Activated CD4-positive, alpha-beta T cell treated with anti-CD3 and anti-CD28 coated beads, Interleukin-2, amount 50 U/mL, for 24 hours (primary cell): ENCODE results near the gene COG3.

Experiments used
- DNase-seq, 2 donors: peaks; one replicate each; pipeline ENCODE4 v3.0.0-alpha.2; 2020; ENCODE audit warnings: low read depth in 1 of 2, low spot score in 1 of 2

COG3 gene

DNA sequence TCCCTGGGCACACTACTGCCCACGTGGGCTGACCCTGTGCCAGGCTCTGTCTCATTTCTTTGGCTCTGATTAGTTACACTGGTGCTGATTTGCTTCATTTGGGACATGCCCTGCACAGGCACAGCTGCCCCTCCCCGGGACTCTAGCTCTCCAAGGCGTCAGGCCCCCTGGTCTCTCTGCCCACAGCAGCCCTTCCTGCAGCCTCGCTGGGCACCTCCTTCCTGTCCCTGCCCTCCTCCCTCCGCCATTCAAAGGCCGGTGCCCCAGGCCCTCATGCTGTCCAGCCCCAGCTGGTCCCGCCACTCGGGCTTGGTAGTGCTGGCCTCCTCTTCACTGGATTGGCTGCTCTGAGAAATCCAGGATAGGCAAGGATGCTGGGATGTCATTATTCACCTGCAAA lies 77.7 kb downstream of the COG3 start:
- no peak for DNase-seq

- no peak for DNase-seq
These were observed 78.1 kb downstream of the COG3 start for GRCh38 chr13:45542878-45543277.

GRCh38 chr13:45544520-45544919 lies 79.8 kb downstream of the COG3 start:
- DNase-seq, result no peak

GRCh38 chr13:45545686-45546409 lies 81.1 kb downstream of the COG3 start:
- no peak for DNase-seq

DNA sequence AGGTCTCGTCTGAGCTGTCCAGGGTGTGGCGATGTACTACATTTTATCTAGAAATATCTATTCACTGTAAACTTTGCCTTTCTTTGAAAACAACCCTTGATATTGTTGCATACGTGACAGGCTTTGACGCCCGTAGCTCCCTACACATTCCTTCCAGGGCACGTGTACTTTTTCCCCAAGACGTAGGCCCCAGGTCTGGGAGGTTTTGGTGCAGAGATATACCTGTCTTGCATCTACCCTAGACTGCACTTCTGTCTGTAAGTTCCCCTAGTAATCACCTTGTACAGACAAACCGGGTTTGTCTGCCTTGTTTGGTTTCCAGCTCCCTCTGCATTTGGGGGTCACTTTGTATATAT lies 81.6 kb downstream of the COG3 start:
- DNase-seq, result no peak

DNA sequence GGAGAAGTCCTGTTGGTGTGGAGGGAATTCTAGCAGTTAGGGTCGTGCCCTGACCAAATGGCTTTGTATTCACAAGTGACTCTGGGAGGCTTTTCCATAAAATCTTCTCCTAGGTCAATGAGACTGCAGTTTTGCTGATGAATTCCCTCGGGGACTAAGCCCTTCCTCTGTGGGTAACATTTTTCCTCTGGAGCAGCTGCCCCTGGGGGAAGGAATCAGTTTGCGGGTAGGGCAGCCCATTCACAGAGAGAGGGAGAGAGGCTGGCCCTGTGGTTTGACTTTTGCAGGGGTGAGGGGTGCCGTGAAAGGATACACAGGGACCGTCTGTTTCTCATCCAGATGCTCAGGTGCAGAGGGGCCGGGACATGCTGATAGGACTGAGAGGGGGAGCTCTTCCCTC lies 83.5 kb downstream of the COG3 start:
- DNase-seq, result no peak

GRCh38 chr13:45554604-45555109 lies 89.9 kb downstream of the COG3 start:
- DNase-seq, result no peak

DNA sequence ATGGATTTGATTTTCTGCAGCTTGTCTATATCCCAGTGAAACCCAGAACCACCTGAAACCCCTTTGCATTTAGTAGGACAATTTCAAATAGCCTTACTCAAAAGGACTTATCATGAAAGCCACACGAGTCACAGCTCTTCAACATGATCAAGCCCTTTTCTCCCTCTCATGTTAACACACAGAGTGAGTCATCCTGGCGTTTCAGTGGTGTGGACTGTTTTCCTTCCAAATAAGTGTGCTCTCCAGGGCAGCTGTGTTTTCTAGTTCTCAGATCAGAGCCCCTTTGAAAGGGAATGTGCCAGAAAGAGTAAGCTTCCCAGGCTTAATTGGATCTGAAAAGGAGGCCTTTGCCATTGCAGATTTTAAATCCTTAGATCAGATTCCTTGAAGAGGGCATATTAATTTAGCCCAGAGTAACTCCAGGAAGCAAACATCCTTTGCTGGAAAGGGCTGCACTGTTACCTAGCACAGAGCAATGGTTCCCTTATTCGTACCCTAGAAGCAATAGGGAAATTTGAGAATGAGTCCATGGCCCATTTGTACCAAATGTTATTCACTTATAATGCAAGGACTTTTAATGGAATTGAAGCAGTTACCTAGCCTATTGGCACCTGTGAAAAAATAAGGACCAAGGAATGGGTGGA lies 99.5 kb downstream of the COG3 start:
- DNase-seq, result no peak

- no peak for DNase-seq
These were observed 100.6 kb downstream of the COG3 start for GRCh38 chr13:45565331-45565730.

DNA sequence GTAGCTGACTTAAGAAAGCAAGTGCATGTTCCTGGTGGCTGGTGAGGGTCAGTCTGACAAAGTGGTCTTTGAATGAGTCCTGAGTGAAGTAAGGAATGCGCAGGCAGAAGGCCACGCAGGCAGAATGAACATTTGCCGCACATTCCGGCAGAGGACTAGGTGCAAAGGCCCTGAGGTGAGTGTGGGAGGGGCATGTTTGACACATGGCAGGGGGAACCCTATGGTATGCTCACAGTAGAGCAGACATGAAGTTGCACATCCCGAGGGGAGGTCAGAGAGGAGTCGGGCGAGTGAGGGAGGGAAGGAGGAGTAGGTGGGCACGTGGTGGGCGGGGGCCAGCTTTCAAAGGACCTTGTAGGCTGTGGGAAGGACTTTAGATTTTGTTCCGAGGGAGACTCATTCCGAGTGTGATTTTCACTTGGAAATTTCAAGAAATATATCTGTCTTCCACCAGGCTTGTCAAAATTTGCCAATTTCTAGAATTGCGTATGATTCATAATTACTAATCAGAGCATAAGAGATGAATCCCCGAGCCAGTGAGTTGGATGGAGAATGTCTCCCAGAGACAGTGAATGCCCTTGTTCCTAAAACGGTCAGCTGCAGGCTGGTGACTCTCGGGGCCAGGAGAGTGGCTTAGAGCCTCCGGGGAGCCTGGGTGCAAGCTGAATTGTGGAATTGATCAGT lies 110.5 kb downstream of the COG3 start:
- DNase-seq, result no peak

DNA sequence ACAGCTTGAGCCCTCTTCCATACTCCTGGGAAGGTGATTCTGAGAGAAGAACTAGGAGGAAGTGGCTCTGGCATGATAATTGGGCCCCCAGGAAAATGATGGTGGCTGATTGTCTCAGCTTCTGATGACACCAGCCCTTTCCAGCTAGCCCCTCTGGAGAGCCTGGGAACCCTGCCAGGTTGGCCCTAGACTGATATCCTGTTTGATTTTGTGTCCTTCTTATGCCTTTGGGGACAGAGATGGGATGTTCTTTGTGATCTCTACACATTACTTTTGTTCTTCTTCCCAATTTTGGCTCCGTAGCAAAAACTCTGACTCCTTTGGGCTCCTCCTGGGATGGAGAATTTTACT lies 111.1 kb downstream of the COG3 start:
- no peak for DNase-seq

GRCh38 chr13:45576466-45576865 lies 111.7 kb downstream of the COG3 start:
- no peak for DNase-seq

- no peak for DNase-seq
These were observed 117.8 kb downstream of the COG3 start for GRCh38 chr13:45582408-45583076.

DNA sequence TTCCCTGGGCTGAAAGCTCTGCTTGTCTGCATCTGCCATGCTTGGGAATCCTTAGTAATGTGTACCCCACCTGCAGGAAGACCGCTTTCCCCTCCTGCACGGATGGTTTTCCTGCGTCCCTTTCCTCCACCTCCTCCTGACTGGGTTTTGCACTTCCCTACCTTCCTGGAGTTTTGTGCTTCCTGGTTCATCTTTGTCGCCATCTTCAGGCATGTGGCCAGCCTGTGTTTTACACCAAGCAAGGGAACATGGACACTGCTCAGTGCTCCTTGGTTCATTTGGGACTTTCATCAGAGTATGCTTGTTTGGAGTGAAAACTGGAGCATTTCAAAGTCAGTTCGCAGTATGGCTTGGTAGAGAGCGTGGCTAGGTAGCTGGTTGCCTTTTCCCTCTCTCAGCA lies 120.1 kb downstream of the COG3 start:
- no peak for DNase-seq
